ENCODE results near the gene VSTM4. TPM values are rescaled to one million over a fixed set of nuclear protein-coding genes. Genes with fewer than 3 reads are reported as not detected.

VSTM4 gene
- total and polyA plus RNA-seq, 9 of the 15 experiments (the other 6 are each of a cell fraction or from before 2014, with no cell fraction given): 1.0 to 7.9 (median 3.0) TPM

DNA sequence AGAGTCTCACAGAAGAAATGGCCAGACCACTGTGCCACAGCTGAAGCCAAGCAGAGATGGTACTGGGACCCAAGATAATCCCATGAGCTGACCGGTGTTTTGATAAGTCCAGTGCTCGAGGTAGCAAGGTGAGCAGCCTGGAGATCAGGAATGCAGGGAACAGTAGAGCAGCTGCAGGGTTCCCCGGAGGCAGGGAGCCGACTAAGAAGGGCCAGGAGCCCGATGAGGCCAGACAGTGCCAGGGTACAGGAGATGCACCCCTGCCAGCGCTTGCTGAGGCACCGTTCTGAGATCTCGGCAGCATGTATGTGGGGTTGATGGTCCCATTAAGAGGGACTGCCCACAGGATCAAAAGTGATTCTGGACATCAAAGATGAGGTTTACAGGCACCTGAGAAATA lies 47.1 kb downstream of the VSTM4 start (continued):
- TF ChIP-seq, protein P1, sequence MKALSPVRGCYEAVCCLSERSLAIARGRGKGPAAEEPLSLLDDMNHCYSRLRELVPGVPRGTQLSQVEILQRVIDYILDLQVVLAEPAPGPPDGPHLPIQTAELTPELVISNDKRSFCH (CRISPR knock-in tag; IDR thresholded peaks at IDR 0.05): no peak
- TF ChIP-seq, protein P1 (tag; IDR thresholded peaks at IDR 0.05): no peak

DNA sequence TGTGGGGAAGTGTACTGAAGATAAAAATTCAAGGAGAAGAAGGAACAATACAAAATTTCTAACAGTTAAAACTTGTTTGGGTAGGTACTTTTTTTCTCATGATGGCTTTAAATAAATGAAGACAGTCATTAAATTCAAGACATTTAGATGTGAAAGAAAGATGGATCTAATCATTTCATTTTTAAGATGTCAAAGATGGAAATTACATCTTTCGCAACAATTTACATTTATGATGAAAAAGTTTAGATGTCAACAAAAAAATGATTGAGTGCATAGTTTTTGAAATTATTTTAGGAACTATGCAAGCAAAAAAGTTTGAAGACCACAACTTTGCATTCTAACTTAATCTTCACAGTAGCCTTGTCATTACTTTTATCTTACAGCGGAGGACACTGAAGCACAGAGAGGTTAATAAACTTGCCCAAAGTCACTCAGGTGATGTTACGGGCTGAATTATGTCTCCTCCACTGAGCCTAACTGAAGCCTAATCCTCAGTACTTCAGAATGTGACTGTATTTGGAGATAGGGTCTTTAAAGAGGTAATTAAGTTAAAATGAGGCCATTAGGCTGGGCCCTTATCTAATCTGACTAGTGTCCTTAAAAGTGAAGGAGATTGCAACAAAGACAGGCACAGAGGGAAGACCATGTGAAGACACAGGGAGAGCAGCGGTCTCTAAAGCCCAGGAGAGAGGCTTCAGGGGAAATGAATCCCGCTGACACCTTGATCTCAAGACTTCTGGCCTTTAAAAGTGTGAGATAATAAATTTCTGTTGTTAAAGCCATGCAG lies 48.2 kb downstream of the VSTM4 start:
- Histone ChIP-seq H3K9me3 (replicated peaks; ENCODE audit: control insufficient read depth, insufficient read depth, low read depth, low read length) (no peaks in the 10 kb centered on the region), H3K4me1 (replicated peaks in 1 of 2; ENCODE audit: control insufficient read depth in 2 of 2, insufficient read depth in 2 of 2, low read length in 2 of 2) (peaks cover 0 to 7% of the 10 kb centered on the region in 2 experiments; a peak in 3 of 5 replicates), H3K9me1 (ENCODE audit: control insufficient read depth, insufficient read depth, low read length) (no peaks in the 10 kb centered on the region), H3K79me2 (ENCODE audit: control insufficient read depth, insufficient read depth, low read length) (no peaks in the 10 kb centered on the region), H3K36me3 (ENCODE audit: control insufficient read depth, insufficient read depth, low read length) (peaks cover 2% of the 10 kb centered on the region; the same call in 1 of the 3 replicates), H3K27me3 (ENCODE audit: control insufficient read depth in 2 of 2, insufficient read depth in 2 of 2, low read length in 2 of 2) (no peaks in the 10 kb centered on the region), H2AFZ (ENCODE audit: low read depth, low read length) (no peak overlapping the region), H3K9ac (ENCODE audit: insufficient read depth in 1 of 2, low read depth in 2 of 2, low read length in 2 of 2) (no peak overlapping the region), H3K4me3 (no peak overlapping the region), H3K4me2 (ENCODE audit: insufficient read depth, low read length) (no peak overlapping the region), H4K20me1 (replicated peaks; ENCODE audit: control insufficient read depth, insufficient read depth, low read length) (no peaks in the 10 kb centered on the region), H3K27ac (ENCODE audit: extremely low read depth, low read depth, low read length) (no peak overlapping the region)
- ChIA-PET POLR2A (no interaction called here), CTCF (ENCODE audit: low intra/inter-chr PET ratio) (no interaction called here)
- intact Hi-C loops (cut with micrococcal nuclease) (no loop called here), in situ Hi-C loops (cut with MboI) (no loop called here)
- FAIRE-seq: no peak
- 56% methylated on average over 5 of the region's 5 CpGs for WGBS (ENCODE audit: insufficient coverage, low coverage, missing lambda C conversion rate)
- no TSS peak for BruUV-seq (replicated peaks)
- no peak for ATAC-seq
- DNase-seq (ENCODE audit: extremely low read depth in 1 of 4, low spot score in 3 of 4): no peak
- TF ChIP-seq POLR2G (IDR thresholded peaks at IDR 0.05; ENCODE audit: low read depth, low read length): no peak
- TF ChIP-seq CEBPG (CRISPR knock-in tag; IDR thresholded peaks at IDR 0.05): no peak
- TF ChIP-seq CEBPG (tag; conservative IDR thresholded peaks at IDR 0.05 in 1 of 2, IDR thresholded peaks at IDR 0.05 in 1 of 2): peak; percentile 50 to 80
- TF ChIP-seq, protein P2, sequence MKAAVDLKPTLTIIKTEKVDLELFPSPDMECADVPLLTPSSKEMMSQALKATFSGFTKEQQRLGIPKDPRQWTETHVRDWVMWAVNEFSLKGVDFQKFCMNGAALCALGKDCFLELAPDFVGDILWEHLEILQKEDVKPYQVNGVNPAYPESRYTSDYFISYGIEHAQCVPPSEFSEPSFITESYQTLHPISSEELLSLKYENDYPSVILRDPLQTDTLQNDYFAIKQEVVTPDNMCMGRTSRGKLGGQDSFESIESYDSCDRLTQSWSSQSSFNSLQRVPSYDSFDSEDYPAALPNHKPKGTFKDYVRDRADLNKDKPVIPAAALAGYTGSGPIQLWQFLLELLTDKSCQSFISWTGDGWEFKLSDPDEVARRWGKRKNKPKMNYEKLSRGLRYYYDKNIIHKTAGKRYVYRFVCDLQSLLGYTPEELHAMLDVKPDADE (conservative IDR thresholded peaks at IDR 0.05; ENCODE audit: control insufficient read depth, low read depth, low read length): no peak
- no peak for TF ChIP-seq KDM1A (IDR thresholded peaks at IDR 0.05)
- TF ChIP-seq, protein P3, sequence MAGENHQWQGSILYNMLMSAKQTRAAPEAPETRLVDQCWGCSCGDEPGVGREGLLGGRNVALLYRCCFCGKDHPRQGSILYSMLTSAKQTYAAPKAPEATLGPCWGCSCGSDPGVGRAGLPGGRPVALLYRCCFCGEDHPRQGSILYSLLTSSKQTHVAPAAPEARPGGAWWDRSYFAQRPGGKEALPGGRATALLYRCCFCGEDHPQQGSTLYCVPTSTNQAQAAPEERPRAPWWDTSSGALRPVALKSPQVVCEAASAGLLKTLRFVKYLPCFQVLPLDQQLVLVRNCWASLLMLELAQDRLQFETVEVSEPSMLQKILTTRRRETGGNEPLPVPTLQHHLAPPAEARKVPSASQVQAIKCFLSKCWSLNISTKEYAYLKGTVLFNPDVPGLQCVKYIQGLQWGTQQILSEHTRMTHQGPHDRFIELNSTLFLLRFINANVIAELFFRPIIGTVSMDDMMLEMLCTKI (IDR thresholded peaks at IDR 0.05; ENCODE audit: partially characterized antibody): no peak
- TF ChIP-seq, protein P4, sequence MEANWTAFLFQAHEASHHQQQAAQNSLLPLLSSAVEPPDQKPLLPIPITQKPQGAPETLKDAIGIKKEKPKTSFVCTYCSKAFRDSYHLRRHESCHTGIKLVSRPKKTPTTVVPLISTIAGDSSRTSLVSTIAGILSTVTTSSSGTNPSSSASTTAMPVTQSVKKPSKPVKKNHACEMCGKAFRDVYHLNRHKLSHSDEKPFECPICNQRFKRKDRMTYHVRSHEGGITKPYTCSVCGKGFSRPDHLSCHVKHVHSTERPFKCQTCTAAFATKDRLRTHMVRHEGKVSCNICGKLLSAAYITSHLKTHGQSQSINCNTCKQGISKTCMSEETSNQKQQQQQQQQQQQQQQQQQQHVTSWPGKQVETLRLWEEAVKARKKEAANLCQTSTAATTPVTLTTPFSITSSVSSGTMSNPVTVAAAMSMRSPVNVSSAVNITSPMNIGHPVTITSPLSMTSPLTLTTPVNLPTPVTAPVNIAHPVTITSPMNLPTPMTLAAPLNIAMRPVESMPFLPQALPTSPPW (CRISPR knock-in tag; IDR thresholded peaks at IDR 0.05): no peak
- TF ChIP-seq HMGN3 (IDR thresholded peaks at IDR 0.05; ENCODE audit: borderline replicate concordance, extremely low read depth, insufficient read length, low read depth, low read length): no peak
- TF ChIP-seq, protein P5, sequence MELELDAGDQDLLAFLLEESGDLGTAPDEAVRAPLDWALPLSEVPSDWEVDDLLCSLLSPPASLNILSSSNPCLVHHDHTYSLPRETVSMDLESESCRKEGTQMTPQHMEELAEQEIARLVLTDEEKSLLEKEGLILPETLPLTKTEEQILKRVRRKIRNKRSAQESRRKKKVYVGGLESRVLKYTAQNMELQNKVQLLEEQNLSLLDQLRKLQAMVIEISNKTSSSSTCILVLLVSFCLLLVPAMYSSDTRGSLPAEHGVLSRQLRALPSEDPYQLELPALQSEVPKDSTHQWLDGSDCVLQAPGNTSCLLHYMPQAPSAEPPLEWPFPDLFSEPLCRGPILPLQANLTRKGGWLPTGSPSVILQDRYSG (tag; conservative IDR thresholded peaks at IDR 0.05; ENCODE audit: low read depth): no peak
- no peak for TF ChIP-seq BRD4 (IDR thresholded peaks at IDR 0.05)
- no peak for TF ChIP-seq TAF1 (IDR thresholded peaks at IDR 0.05; ENCODE audit: control insufficient read depth, extremely low read depth, insufficient read depth, low read length, severe bottlenecking)
- peak; percentile 85 for TF ChIP-seq CEBPB (tag; IDR thresholded peaks at IDR 0.05)
